ENCODE measurements around the gene ANAPC16.
"Not testable (repeated sequence)": the region's sequence is repeated elsewhere in the genome, so short reads cannot be mapped to it uniquely, and the experiment has no call there.

Gene ANAPC16

DNA sequence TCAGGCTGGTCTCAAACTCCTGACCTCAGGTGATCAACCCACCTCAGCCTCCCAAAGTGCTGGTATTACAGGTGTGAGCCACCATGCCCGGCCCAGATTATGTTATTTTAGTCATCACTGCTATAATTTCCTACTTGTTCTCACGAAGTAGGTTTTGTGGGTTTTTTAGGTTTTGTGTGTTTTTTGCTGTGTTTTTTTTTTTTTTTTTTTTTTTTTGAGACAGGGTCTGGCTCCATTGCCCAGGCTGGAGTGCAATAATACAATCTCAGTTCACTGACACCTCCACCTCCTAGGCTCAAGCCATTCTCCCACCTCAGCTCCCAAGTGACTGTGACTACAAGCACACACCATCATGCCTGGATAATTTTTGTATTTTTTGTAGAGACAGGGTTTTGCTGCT is 20.9 kb upstream of the ANAPC16 start:
- TF ChIP-seq ZNF274 (IDR thresholded peaks at IDR 0.05; ENCODE audit: low read depth, low read length) = no peak
- no peak overlapping the region for H3K4me3 ChIP-seq (ENCODE audit: low read length)

DNA sequence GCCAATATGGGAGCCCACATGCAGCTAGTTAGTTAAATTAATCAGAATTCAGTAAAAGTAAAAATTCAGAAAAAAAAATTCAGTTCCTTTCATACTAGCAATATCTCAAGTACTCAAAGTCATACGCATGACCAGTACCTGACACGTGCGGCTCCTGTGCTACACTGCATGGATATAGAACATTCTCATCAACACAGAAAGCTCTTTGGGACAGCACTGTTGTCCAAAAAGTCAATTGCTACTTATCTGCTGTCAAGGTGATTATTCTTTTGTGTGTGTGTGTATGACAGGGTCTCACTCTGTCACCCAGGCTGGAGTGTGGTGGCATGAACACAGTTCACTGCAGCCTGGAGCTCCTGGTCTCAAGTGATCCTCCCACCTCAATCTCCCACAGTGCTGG is 14.9 kb upstream of the ANAPC16 start:
- TF ChIP-seq ZNF274 (IDR thresholded peaks at IDR 0.05; ENCODE audit: low read depth, low read length) = no peak
- H3K4me3 ChIP-seq (ENCODE audit: low read length) = no peak overlapping the region

DNA sequence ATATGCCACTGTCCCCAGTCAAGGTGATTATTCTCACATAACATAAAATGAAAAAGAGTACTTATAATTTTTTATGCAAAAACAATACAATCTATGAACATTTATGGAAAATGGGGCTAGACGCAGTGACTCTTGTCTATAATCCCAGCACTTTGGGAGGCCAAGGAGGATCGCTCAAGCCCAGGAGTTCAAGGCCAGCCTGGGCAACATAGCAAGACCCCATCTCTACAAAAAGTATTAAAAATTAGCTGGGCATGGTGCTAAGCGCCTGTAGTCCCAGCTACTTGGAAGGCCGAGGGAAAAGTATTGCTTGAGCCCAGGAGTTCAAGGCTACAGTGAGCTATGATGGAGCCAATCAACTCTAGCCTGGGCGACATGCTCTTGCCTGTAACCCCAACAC is 14.5 kb upstream of the ANAPC16 start:
- no peak overlapping the region for H3K4me3 ChIP-seq (ENCODE audit: low read length)
- no peak for TF ChIP-seq ZNF274 (IDR thresholded peaks at IDR 0.05; ENCODE audit: low read depth, low read length)

DNA sequence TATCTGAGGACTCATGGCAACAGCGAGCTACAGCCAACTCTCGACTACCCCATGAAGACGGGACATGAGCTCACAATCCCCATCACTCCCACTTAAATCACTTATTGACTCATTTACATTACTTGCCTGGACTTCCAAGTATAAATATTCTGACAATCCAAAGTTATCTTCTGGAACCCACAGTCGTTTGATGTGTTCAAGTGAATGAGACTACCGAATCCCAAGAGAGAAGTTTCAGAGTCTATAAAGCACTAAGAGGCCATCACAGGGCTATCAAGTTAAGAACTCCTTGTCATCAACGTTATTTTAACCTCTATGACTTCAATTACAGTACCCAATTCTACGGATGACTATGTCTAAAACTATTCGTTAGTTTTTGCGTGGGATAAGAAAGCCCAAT is 11.5 kb upstream of the ANAPC16 start:
- TF ChIP-seq ZNF274 (IDR thresholded peaks at IDR 0.05; ENCODE audit: low read depth, low read length) = no peak
- no peak overlapping the region for H3K4me3 ChIP-seq (ENCODE audit: low read length)

DNA sequence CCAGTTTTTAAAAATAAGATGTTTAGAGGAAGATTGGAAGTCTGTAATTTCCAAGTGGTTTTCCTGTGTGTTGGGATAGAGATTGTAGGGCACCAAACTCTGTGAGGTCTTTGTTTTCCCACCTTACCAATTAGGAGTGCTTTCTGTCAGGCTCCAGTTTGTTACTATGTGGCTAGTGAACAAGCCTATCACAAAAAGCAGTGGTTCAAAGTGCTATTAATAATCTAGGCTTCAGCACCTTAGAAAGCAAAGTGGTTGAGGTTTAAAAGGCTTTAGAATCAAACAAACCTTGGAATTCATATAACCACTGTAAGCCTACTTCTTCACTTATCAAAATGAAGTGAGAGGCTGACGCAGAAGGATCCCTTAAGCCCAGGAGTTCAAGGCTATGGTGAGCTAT is 11.1 kb upstream of the ANAPC16 start:
- no peak overlapping the region for H3K4me3 ChIP-seq (ENCODE audit: low read length)
- TF ChIP-seq ZNF274 (IDR thresholded peaks at IDR 0.05; ENCODE audit: low read depth, low read length) = no peak

DNA sequence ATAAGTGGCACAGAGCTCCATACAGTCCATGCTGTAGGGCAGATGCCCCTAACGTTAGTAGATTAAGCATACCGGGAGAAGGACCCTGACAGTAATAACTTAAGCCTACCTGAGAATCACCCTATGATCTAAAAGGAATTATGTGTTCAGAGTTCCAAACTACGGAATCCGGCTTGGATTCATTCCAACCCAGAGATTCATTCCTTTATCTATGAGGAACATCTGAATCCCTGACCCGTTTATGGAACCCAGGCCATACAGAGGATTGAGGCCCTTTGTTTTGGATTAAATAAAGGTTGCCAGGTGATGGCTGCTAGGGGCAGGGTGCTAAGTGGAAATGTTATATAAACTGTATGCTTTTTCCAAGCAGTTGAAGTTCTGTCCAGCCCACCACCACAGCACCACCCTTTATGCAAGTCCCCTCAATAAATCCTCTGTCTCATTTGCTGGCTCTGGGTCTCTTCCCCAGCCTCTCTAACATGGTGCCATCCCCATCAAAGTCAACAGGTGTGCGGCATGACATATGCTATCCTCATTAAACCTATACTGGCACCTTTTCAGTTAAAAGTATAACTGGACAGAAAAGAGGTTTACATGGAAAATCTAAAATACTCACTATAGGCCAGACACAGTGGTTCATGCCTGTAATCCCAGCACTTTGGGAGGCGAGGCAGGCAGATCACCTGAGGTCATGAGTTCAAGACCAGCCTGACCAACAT is 9.1 kb upstream of the ANAPC16 start:
- no peak for TF ChIP-seq ZNF274 (IDR thresholded peaks at IDR 0.05; ENCODE audit: low read depth, low read length)
- H3K4me3 ChIP-seq (ENCODE audit: low read length) = no peak overlapping the region

DNA sequence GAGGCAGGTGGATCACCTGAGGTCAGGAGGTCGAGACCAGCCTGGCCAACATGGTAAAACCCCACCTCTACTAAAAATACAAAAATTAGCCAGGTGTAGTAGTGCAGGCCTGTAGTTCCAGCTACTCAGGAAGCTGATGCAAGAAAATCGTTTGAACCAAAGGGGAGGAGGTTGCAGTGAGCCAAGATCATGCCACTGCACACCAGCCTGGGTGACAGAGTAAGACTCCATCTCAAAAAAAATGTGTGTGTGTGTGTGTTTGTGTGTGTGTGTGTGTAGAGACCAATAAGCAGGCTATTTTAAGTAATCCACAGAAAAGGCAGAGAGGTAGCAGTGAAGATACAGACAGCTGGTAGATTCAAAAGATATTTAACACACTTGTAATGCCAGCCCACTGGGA is 7.3 kb upstream of the ANAPC16 start:
- H3K4me3 ChIP-seq (ENCODE audit: low read length) = not testable (repeated sequence)

DNA sequence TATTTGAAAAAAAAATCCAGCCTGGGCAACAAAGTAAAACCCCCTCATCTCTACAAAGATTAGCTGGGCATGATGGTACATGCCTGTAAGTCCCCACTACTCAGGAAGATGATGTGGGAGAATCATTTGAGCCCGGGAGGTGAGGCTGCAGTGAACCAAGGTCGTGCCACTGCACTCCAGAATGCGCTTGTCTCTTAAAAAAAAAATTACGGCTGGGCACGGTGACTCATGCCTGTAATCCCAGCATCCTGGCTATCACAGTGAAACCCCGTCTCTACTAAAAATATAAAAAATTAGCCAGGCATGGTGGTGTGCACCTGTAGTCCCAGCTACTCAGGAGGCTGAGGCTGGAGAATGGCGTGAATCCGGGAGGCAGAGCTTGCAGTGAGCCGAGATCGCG is 4.4 kb upstream of the ANAPC16 start:
- not testable (repeated sequence) for H3K4me3 ChIP-seq (ENCODE audit: low read length)

DNA sequence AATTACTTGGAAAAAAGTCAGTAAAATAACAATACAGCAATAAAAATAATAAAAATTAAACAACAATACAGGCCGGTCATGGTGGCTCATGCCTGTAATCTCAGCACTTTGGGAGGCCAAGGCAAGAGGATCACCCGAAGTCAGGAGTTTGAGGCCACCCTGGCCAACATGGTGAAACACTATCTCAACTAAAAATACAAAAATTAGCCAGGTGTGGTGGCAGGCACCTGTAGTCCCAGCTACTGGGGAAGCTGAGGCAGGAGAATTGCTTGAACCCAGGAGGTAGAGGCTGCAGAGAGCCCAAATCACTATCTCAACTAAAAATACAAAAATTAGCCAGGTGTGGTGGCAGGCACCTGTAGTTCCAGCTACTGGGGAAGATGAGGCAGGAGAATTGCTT is 4.0 kb upstream of the ANAPC16 start:
- H3K4me3 ChIP-seq (ENCODE audit: low read length) = not testable (repeated sequence)

DNA sequence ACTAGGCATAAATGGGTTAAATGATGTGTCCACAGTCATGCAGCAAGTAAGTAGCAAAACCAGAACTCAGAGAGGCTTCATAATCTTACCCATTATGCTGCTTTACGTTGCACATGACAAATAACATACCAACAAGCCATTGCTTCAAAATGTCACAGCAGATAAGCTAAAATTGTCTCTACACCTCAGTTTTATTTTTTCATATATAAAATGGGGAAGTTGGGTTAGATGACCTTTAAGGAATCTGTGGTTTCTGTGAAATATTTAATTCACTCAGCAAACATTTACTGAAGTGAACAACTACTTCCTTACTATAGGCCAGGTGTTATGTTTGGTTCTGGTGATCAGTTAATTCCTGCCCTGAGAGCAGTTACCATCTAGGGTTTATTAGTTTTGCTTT is 2.5 kb downstream of the ANAPC16 start:
- H3K4me3 ChIP-seq (ENCODE audit: low read length) = no peak overlapping the region
- no peak for TF ChIP-seq ZNF274 (IDR thresholded peaks at IDR 0.05; ENCODE audit: low read depth, low read length)

DNA sequence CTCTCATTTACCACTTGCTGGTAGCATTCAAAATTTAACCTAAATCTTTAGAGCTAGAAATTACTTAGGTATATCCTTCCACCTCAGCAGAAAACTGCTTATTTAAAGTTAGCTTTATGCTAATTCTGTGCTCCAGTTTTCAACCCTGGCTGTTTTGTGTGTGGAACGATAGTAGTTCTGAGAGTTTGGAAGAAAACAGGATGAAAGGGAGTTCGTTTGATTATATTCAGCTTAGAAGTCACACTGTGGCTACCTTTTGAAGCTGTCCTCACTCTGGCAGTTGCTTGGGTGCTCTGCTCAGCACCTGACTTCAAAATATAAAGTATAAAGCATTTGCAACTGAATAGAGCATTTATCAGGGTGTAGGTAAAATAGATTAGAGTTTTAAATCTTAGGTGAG is 2.9 kb downstream of the ANAPC16 start:
- TF ChIP-seq ZNF274 (IDR thresholded peaks at IDR 0.05; ENCODE audit: low read depth, low read length) = no peak
- H3K4me3 ChIP-seq (ENCODE audit: low read length) = peak overlapping the region; percentile 19; the same call in 1 of the 2 replicates

DNA sequence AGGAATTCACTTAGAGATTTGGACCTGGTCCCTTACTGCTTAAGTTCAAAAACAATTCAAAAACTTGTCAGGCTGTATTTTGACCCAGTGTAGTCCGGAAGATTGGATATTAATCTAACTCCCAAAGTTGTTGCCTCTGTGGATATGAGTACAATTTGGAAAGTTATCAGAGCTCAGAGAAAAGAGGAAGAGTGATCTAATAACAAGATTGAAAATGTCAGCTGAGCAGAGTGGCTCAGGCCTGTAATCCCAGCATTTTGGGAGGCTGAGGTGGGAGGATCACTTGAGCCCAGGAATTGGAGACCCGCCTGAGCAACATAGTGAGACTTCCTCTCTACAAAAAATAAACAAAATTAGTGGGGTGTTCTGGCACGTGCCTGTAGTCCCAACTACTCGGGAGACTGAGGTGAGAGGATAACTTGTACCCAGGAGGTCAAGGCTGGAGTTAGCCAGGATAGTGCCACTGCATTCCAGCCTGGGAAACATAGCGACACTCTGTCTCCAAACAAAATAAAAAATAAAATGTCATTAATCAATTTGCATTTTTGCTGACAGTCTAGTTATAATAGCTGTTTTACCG is 3.5 kb downstream of the ANAPC16 start:
- TF ChIP-seq ZNF274 (IDR thresholded peaks at IDR 0.05; ENCODE audit: low read depth, low read length) = no peak
- H3K4me3 ChIP-seq (ENCODE audit: low read length) = no peak overlapping the region; the same call in 1 of the 2 replicates

DNA sequence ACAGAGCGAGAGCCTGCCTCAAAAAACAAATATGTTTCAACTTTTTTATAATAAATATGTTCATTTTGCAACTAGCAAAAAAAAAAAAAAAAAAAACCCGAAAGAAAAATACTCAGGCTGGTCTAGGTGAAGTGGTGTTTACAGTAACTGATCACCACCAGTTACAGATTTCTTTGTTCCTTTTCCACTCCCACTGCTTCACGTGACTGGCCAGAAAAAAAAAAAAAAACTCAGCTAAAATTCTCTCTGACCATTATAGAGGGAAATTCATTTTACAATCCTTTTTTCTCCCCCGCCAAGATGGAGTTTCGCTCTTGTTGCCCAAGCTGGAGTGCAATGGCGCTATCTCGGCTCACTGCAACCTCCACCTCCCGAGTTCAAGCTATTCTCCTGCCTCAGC is 4.8 kb downstream of the ANAPC16 start:
- H3K4me3 ChIP-seq (ENCODE audit: low read length) = no peak overlapping the region
- no peak for TF ChIP-seq ZNF274 (IDR thresholded peaks at IDR 0.05; ENCODE audit: low read depth, low read length)

DNA sequence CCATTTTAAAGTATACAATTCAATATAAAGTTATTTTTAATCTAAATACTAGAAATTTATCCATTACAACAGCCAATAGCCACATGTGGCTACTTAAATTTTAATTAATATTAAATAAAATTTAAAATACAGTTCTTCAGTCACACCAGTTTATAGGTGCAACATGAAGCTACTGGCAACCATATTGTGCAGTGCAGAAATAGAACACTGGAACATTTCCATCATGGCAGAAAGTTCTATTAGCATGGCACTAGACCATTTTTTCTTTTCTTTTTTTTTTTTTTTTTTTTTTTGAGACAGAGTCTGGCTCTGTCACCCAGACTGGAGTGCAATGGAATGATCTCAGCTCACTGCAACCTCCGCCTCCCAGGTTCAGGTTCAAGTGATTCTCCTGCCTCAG is 5.5 kb downstream of the ANAPC16 start:
- no peak for TF ChIP-seq ZNF274 (IDR thresholded peaks at IDR 0.05; ENCODE audit: low read depth, low read length)
- H3K4me3 ChIP-seq (ENCODE audit: low read length) = no peak overlapping the region

DNA sequence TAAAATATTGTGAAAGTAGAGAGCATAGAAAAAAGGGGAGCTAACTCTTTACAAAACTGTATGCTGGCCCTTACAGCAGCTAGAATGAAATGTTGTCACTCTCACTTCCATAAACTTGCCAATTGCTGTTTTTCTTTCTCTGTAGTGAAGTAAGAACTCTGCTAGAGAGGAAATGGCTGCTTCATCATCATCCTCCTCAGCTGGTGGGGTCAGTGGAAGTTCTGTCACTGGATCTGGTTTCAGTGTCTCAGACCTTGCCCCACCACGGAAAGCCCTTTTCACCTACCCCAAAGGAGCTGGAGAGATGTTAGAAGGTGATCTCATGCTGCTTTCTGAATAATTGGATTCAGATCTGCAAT is 7.9 kb downstream of the ANAPC16 start:
- H3K4me3 ChIP-seq (ENCODE audit: low read length) = no peak overlapping the region
- TF ChIP-seq ZNF274 (IDR thresholded peaks at IDR 0.05; ENCODE audit: low read depth, low read length) = no peak

DNA sequence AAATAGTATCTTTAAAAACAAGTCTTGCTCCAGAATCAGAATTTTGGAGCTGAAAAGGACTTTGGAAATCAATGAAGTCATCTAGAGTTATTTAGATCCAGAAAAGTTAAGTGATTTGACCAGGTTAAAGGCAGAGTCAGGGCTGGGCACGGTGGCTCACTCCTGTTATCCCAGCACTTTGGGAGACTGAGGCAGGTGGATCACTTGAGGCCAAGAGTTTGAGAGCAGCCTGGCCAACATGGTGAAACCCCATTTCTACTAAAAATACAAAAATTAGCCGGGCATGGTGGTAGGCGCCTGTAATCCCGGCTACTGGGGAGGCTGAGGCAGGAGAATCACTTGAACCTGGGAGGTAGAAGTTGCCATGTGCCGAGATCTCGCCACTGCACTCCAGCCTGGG is 8.4 kb downstream of the ANAPC16 start:
- H3K4me3 ChIP-seq (ENCODE audit: low read length) = not testable (repeated sequence)
